GM12873 (cell line): ENCODE measurements around the gene EMILIN2.

Experiments used
- CTCF ChIP-seq: IDR thresholded peaks from 2 replicates; pipeline ENCODE4 v1.5.1; 2012; ENCODE audit warnings: low read depth, mild to moderate bottlenecking, moderate library complexity, low read length, control low read depth; ENCODE audit not compliant: insufficient read depth; ENCODE audit errors: missing control alignments

Gene EMILIN2

DNA sequence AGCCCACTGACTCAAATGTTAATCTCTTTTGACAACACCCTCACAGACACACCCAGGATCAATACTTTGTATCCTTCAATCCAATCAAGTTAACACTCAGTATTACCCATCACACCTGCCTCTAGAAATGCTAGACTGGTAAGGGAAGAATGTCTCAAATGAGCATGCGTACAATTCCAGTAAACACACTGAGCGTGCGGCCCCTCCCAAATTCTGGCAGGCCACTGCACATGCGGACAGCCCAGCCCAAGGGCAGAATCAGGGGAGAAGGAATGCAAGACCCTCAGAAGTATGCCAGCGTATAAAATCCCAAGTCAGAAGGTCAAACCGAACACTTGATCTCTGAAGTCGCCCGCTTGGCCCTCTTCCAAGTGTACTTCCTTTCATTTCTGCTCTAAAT is 7.6 kb upstream of the EMILIN2 start:
- TF ChIP-seq CTCF: no peak

GRCh38 chr18:2840521-2840920 is 6.3 kb upstream of the EMILIN2 start:
- no peak for TF ChIP-seq CTCF

GRCh38 chr18:2843146-2843545 is 3.7 kb upstream of the EMILIN2 start:
- TF ChIP-seq CTCF: no peak

GRCh38 chr18:2845172-2845571 is 1.6 kb upstream of the EMILIN2 start:
- no peak for TF ChIP-seq CTCF

DNA sequence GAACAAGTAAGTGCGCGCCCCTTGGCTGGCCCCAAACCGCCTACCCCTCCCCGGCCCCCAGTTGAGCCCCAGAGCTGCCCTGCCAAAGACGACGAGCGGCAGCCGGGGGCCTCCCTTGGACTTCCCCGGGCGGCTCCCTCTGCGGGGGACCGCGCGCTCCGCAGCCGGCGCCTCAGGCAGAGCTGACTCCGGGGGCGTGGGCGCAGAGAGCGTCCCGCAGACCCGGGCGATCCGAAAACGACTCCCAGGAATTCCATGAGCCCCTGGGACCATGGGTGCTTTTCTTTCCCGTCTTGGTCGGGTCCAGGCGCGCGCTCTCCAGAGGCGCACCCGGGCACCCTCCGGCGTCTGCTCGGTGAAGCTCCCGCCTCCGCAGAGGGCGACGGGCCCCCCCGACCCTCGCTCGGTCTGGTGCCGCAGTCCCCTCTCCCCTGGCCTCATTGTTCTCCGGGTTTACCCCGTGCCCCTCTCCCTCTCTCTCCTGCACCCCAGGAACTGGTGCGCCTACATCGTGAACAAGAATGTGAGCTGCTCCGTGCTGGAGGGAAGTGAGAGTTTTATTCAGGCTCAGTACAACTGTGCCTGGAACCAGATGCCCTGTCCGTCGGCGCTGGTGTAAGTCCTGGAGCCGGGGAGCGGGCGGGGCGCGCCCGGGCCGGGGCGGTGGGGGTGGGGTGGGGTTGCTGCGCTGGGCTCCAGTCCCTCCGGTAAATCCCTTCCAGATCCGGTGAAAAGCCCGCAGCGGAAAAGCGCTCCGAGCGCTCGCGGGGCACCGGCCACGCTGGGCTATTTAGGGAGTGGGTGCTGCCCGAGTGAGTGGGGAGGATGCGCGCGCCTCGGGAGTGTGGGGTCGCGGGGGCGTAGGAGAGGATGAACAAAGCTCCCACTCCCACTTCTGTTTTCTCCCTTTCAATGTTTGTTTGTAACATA is 776 bp downstream of the EMILIN2 start:
- TF ChIP-seq CTCF: no peak

- no peak for TF ChIP-seq CTCF
These were observed 1.7 kb downstream of the EMILIN2 start for GRCh38 chr18:2848247-2849246.

DNA sequence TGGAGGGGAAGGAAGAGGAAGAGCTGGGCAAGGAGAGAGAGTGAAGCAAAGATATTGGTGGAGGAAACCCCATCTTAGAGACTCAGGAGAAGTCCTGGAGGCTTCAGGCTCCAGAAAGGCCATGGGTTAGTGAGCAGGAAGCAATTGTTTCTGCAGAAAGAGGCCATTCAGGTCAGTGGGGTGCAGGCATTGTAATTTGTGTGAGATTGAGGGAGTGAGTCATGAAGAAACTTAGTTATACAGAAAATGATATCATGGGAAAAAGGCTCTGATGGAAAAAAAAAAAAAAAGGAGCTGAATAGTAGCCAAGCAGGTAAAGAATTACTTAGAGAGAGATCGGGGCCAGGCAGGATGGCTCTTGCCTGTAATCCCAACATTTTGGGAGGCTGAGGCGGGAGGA is 4.0 kb downstream of the EMILIN2 start:
- TF ChIP-seq CTCF: no peak
